Lower lobe of right lung (tissue), 2 donors: Measurements from ENCODE around the gene COL23A1. TPM values are rescaled to one million over a fixed set of nuclear protein-coding genes. Genes with fewer than 3 reads are reported as not detected.
"Not testable (repeated sequence)": the region's sequence is repeated elsewhere in the genome, so short reads cannot be mapped to it uniquely, and the experiment has no call there.

Experiments used
- ATAC-seq, 2 donors: fragments of 200-7000 bp; cut with Tn5 transposase; one replicate each; pipeline ENCODE4 v1.9.1; 2020 to 2022; ENCODE audit warnings: mild to moderate bottlenecking in 2 of 2, moderate library complexity in 2 of 2
- DNase-seq: peaks from one replicate; pipeline ENCODE4 v3.0.0-alpha.2; 2020
- H3K27ac ChIP-seq: fragments of 200-600 bp; one replicate; pipeline ENCODE4 v1.8.0; 2022
- H3K27me3 ChIP-seq: fragments of 200-600 bp; one replicate; pipeline ENCODE4 v1.8.0; 2022; ENCODE audit warnings: low read depth
- H3K36me3 ChIP-seq: fragments of 200-600 bp; one replicate; pipeline ENCODE4 v1.8.0; 2022; ENCODE audit warnings: mild to moderate bottlenecking
- H3K4me1 ChIP-seq: fragments of 200-600 bp; one replicate; pipeline ENCODE4 v1.8.0; 2022
- H3K4me3 ChIP-seq: fragments of 200-600 bp; one replicate; pipeline ENCODE4 v1.8.0; 2022; ENCODE audit warnings: mild to moderate bottlenecking
- H3K9me3 ChIP-seq: fragments of 200-600 bp; one replicate; pipeline ENCODE4 v1.8.0; 2022
- intact Hi-C: fragments of 100-400 bp; cut with DNase I; formaldehyde crosslinking; loops from one replicate; pipeline ENCODE4 v1.11.0; 2022
- total RNA-seq: library from RNA; stranded (reverse); fragmentation: NEBNext Ultra II Directional; extraction: Animal tissue kit (Norgen Biotek cat#: 25700); gene quantifications from one replicate; pipeline ENCODE4 v1.2.1, GENCODE V29; 2021
- TF ChIP-seq, protein P1 (sequence below): fragments of 200-600 bp; IDR thresholded peaks from one replicate; pipeline ENCODE4 v1.8.0; 2022; ENCODE audit warnings: antibody characterized with exemption, mild to moderate bottlenecking
- donor health status: DM: no; HTN: yes; CAD: no; lungs with severe emphysema.

COL23A1 gene
- total RNA-seq, 1 donor from 2014 or later, result 1.2 TPM

- no peaks in the 10 kb centered on the region for H3K9me3 ChIP-seq
- H3K27ac ChIP-seq, result peak overlapping the region; percentile 48
- TF ChIP-seq, protein P1, sequence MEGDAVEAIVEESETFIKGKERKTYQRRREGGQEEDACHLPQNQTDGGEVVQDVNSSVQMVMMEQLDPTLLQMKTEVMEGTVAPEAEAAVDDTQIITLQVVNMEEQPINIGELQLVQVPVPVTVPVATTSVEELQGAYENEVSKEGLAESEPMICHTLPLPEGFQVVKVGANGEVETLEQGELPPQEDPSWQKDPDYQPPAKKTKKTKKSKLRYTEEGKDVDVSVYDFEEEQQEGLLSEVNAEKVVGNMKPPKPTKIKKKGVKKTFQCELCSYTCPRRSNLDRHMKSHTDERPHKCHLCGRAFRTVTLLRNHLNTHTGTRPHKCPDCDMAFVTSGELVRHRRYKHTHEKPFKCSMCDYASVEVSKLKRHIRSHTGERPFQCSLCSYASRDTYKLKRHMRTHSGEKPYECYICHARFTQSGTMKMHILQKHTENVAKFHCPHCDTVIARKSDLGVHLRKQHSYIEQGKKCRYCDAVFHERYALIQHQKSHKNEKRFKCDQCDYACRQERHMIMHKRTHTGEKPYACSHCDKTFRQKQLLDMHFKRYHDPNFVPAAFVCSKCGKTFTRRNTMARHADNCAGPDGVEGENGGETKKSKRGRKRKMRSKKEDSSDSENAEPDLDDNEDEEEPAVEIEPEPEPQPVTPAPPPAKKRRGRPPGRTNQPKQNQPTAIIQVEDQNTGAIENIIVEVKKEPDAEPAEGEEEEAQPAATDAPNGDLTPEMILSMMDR, result no peak
- intact Hi-C loops, result no loop called here
- H3K27me3 ChIP-seq, result no peaks in the 10 kb centered on the region
- ATAC-seq (peak in 1 of 2 donors; percentile 17), DNase-seq (no peak)
- no peaks in the 10 kb centered on the region for H3K36me3 ChIP-seq
- no peak overlapping the region for H3K4me3 ChIP-seq
- H3K4me1 ChIP-seq, result no peaks in the 10 kb centered on the region
These were observed 218.7 kb downstream of the COL23A1 start for GRCh38 chr5:178371362-178372111.

DNA sequence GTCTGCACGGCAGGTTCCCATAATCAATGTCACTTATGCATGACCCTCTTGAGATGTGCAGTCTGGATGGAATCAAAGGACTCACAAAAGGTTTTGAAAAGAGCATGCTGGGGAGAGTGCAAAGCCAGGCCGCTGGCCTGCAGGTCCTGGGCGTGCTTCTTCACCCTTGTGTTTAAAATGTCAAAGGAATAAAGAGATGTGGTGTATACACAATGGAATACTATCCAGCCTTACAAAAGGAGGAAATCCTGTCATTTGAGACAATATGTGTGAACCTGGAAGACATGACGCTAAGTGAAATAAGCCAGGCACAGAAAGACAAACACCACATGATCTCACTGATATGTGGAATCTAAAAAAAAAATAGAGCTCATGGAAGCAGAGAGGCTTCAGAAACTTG, 220.1 kb downstream of the COL23A1 start:
- Histone ChIP-seq H3K36me3 (no peaks in the 10 kb centered on the region), H3K4me3 (no peak overlapping the region), H3K4me1 (no peaks in the 10 kb centered on the region), H3K27me3 (peaks cover 5% of the 10 kb centered on the region), H3K27ac (no peak overlapping the region), H3K9me3 (no peaks in the 10 kb centered on the region)
- DNase-seq (no peak), ATAC-seq (no peak)
- intact Hi-C loops, result no loop called here
- TF ChIP-seq, protein P1, result no peak

DNA sequence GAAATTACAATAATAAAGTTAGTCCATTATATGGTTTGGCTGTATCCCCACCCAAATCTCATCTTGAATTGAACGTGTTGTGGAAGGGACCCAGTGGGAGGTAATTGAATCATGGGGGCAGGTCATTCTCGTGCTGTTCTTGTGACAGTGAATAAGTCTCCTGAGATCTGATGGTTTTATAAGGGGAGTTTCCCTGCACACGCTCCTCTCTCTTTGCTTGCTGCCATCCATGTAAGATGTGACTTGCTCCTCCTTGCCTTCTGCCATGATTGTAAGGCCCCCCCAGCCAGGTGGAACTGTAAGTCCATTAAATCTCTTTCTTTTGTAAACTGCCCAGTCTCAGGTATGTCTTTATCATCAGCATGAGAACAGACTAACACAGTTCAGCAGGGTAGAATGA, 220.7 kb downstream of the COL23A1 start:
- ATAC-seq, intact Hi-C loops, H3K27ac ChIP-seq, H3K9me3 ChIP-seq, DNase-seq, H3K4me1 ChIP-seq, H3K36me3 ChIP-seq, H3K4me3 ChIP-seq, H3K27me3 ChIP-seq: not testable (repeated sequence)

DNA sequence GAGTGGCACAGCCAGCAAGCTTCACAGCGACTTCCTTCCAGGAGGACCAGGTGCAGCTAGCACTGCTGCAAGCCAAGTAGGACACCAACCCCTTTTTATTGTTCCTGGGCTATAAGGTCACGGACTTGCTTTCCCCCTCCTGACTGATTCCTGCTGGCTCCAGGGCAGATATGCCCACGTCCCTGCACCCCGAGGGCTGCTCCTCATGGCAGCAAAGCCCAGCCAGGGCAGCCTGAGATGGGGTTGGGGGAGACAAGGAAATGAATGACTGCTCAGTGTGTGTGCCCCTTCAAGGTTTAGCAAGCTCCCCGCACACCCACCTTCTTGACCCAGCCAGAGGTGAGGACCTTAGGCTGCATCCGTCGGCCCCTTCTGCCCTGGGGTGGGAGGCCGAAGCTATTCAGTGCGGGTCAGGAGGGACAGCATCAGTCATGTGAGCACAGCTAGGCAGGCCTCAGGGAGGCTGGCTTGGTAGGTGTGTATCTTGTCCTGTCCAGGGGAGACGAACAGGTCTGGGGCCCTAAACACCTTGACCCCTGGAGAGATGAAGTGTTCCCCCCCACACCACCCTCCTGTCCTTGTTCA, 221.4 kb downstream of the COL23A1 start:
- no peaks in the 10 kb centered on the region for H3K36me3 ChIP-seq
- no peaks in the 10 kb centered on the region for H3K9me3 ChIP-seq
- H3K4me3 ChIP-seq, result no peak overlapping the region
- peaks cover 5% of the 10 kb centered on the region for H3K27me3 ChIP-seq
- ATAC-seq, result no peak
- no peaks in the 10 kb centered on the region for H3K4me1 ChIP-seq
- TF ChIP-seq, protein P1, result no peak
- H3K27ac ChIP-seq, result no peak overlapping the region
- no peak for DNase-seq
- intact Hi-C loops, result no loop called here

- DNase-seq (no peak), ATAC-seq (no peak)
- no peak overlapping the region for H3K27ac ChIP-seq
- H3K36me3 ChIP-seq, result no peaks in the 10 kb centered on the region
- intact Hi-C loops, result no loop called here
- no peaks in the 10 kb centered on the region for H3K4me1 ChIP-seq
- no peaks in the 10 kb centered on the region for H3K9me3 ChIP-seq
- peaks cover 5% of the 10 kb centered on the region for H3K27me3 ChIP-seq
- TF ChIP-seq, protein P1, result no peak
- no peak overlapping the region for H3K4me3 ChIP-seq
These were observed 221.9 kb downstream of the COL23A1 start for GRCh38 chr5:178368274-178368673.

- no peaks in the 10 kb centered on the region for H3K36me3 ChIP-seq
- no peaks in the 10 kb centered on the region for H3K9me3 ChIP-seq
- ATAC-seq (no peak), DNase-seq (no peak)
- intact Hi-C loops, result no loop called here
- H3K27ac ChIP-seq, result no peak overlapping the region
- H3K4me3 ChIP-seq, result no peak overlapping the region
- peaks cover 5% of the 10 kb centered on the region for H3K27me3 ChIP-seq
- TF ChIP-seq, protein P1, result no peak
- no peaks in the 10 kb centered on the region for H3K4me1 ChIP-seq
These were observed 222.5 kb downstream of the COL23A1 start for GRCh38 chr5:178367736-178368120.
